HuH-7.5 (cell line): ENCODE measurements around the gene PARP1.
"Not testable (repeated sequence)": the region's sequence is repeated elsewhere in the genome, so short reads cannot be mapped to it uniquely, and the experiment has no call there.

Source experiments
- DNase-seq: peaks from one replicate; pipeline ENCODE4 v3.0.0; 2011; ENCODE audit warnings: low spot score

Gene PARP1

DNA sequence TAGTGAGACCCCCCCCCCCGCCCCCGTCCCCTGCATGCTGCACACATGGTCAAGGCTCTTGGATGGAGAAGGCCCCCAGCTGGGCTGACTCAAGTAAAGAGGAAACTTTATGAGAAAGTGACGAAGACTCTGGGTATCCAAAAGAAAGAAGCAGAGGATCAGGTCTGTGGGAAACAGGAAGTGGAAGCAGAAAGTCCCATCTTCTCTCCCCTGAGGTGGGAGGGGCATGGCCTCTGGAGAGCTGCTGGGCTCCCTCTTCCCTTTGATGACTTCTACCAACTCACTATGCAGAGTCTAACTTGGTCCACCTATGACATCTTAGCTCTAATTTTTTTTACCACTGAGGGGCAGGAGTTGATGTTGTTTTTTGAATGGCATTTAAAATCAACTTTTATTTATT, 56.2 kb downstream of the PARP1 start:
- DNase-seq: no peak

DNA sequence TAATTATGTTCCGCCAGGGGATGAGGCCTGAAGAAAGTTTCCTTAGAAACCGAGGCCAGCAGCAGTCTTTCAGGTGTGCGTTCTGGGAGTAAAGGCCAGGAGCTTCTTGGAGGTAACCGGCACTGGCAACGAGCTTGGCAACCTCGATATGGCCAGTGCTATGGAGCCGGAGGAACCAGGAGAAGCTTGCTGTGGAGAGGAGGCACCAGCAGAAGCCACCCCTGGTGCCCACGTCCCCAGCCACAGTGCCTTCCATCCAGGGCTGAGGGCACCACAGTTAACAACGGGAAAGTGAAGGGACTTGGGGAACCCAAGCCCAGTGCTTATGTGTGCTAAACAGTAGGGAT, 57.4 kb downstream of the PARP1 start:
- no peak for DNase-seq

DNA sequence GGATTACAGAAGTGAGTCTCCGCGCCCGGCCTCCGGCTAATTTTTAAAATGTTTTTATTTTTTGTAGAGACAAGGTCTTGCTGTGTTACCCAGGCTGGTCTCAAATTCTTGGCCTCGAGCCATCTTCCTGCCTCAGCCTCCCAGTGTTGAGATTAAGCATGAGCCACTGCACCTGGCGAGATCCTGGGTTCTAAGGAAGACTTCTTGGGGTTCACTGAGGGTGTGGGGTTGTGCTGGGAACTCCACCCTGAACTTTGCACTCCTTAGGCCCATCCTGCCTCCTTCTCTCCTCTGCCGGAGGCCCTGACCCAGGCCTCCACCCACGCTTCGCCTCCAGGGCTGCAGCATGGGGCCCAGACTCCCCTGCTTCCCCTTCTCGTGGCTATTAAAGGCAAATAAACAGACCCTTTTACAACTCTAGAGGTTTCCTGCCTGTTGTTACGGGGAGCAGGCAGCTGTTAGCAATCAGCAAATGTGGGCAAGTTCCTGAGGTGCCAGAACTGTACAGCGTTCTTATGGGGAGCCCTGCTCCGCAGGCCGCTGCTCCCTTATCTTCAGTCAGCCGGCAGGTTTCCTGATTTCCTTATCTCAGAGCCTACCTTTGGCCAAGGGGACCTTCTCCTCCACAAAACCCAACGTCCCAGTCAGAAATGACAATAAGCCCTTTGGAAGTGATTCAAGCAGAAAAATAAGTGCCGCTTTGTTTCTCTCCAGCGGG, 57.9 kb downstream of the PARP1 start:
- DNase-seq: no peak

DNA sequence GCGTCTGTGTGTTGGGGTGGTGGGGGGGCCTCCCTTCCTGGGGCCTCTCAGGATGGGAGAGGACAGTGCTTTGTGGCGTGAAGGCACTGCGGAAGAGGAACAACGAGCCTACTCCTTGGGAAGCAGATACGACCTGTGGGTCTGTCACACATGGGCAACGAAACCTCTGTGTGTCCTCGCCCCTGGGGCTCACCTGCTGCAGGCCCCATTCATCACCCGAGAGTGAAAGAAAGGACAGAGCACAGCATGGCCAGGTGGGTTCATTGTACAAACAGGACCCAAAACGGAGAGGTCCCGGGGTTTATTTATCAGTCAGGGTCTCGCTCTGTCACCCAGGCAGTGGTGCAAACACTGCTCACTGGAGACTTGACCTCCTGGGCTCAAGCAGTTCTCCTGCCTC, 58.8 kb downstream of the PARP1 start:
- DNase-seq: no peak

DNA sequence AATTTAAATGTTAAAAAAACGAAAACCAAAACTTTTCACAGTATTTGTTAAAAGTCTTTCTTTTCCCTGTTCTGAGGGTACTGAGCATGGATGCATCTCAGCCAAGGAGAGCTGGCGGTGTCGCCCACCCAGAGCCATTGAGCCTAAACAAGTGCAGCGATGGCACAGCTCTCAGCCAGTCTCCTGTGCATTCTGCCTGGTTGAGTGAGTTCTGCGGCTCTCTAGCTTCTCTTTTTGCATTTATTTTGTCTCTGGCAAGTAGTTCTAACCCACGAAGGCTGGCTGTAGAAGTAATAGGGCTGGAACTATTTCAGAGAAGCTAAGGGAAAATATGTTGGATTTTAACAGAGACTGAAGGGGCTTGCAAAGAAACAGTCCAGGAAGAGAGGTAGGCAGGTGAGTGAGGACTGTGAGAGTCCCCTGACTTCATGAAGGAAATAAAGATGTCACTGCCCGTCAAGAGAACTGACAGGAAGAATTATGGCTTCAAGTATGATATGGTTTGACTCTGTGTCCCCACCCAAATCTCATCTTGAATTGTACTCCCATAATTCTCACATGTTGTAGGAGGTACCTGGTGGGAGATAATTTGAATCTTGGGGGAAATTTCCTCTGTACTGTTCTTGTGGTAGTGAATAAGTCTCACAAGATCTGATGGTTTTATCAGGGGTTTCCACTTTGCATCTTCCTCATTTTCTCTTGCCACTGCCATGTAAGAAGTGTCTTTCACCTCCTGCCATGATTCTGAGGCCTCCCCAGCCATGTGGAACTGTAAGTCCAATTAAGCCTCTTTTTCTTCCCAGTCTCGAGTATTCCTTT, 63.2 kb downstream of the PARP1 start:
- no peak for DNase-seq

DNA sequence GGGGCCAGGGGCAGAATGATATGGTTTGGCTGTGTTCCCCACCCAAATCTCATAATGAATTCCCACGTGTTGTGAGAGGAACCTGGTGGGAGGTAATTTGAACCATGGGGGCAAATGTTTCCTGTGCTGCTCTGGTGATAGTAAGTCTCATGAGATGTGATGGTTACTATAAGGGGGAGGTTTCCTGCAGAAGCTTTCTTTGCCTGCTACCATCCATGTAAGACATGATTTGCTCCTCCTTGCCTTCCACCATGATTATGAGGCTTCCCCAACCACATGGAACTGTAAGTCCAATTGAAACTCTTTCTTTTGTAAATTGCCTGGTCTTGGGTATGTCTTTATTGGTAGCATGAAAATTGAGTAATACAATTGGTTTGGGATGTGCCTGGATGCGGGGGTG, 65.2 kb downstream of the PARP1 start:
- no peak for DNase-seq

DNA sequence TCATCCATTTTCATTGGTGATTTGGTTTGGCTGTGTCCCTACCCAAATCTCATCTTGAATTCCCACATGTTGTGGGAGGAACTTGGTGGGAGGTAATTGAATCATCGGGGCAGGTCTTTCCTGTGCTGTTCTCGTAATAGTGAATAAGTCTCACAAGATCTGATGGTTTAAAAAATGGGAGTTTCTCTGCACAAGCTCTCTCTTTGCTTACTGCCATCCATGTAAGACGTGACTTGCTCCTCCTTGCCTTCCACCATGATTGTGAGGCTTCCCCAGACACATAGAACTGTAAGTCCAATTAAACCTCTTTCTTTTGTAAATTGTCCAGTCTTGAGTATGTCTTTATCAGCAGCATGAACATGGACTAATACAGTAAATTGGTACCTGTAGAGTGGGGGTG, 67.8 kb downstream of the PARP1 start:
- DNase-seq: not testable (repeated sequence)

DNA sequence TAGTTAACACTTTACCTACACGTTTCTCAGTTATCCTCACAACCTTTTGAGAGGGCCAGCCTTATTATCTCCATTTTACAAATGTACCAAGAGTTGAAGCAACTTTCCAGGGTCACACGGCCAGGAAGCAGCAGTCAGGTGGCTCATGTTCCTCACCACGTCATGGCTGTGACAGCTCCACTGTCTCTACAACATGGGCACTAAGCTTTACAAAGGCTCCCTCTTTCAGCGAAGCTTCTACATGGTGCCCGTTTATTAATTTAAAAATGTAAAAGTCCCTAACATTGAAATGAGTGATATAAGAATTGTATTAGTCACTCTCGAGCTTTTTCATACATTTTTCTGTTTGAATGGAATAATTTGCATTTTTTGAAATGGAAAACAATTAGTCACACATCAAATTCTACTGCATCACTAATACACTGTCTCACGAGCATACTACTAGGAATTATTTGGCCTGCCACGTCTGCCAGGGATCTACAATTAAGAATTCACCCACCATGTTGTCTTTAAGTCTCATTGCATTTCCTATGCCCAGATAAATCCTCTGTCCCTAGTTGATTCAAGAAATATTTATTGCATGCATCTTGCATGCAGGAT, 70.5 kb downstream of the PARP1 start:
- DNase-seq: no peak

DNA sequence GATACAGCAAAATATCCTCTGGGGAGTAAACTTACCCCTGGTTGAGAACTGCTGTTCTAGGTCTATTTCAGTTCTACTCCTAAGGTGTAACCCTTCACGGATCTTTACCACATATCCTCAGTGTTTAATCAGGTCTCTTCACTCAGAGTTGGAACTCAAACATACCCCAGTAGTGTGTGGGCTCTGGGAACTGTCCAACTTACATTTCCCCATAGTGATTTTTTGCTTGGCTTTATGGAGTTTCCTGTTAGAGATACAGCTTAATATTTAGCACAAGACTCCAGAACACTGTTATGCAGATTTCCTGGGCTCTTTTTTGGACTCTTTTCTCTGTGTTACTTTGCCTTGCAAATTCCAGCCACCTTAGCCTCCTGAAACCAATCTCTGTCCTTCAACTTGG, 72.2 kb downstream of the PARP1 start:
- no peak for DNase-seq

DNA sequence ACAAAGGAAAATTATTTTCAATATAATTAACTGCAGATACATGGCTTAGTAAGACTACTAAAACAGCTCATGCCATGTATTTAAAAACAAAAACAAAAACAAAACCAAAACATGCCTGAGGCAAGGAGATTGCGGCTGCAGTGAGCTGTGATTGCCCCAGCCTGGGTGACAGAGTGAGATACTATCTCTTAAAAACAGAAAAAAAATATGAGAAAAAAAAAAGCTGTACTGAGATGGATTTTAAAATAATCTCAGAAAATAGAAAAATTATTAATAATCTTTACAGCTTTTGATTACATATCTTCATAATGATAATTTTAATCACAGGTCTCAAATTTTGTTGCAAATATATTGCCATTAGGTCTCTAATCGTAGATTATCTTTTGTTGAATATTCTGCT, 74.9 kb downstream of the PARP1 start:
- no peak for DNase-seq

DNA sequence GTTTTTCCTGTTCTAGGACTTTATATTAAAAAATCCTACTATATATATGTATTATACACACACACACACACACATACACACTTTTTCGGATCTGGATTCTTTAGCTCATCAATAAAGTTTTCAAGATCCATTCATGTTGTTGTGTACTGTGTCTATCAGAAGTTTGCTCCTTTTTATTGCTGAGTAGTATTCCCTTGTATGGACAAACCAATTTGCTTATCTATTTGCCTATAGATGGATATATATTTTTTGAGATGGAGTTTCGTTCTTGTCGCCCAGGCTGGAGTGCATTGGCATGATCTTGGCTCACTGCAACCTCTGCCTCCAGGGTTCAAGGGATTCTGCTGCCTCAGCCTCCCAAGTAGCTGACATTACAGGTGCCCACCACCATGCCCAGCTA, 78.7 kb downstream of the PARP1 start:
- DNase-seq: no peak

DNA sequence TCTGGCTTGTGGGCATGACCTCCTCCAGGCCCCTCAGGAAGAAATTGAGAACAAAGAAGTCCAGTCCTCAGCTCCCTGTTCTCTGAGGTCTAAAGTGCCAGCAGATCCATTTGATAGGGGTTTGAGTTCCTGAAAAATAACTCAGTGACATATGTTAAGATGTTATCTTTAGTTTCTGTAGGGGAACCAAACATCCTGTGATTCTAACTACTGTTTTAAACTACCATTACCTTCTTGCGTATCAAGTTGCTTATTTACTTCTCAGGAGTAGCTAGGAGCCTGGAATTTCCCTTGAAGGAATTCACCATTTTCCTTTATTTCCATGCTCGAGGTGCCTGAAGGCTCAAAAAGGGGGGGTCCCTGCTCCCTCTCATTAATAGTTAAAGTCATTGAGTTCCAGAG, 80.1 kb downstream of the PARP1 start:
- DNase-seq: no peak

DNA sequence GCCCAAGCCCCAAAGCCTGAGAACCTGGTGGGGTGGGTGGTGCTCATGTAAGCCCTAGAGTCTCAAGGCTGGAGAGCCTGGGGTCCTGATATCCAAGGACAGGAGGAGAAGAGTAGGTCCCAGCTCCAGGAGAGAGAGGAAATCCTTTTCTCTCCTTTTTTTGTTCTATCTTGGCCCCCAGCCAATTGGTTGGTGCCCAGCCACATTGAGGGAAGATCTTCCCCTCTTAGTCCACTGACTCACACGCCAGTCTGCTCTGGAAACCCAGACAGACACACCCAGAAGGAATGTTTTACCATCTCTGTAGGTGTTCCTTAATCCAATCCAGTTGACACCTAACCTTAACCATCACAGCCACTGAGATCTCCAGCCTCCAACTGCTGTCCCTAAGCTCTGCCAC, 82.7 kb downstream of the PARP1 start:
- DNase-seq: no peak

DNA sequence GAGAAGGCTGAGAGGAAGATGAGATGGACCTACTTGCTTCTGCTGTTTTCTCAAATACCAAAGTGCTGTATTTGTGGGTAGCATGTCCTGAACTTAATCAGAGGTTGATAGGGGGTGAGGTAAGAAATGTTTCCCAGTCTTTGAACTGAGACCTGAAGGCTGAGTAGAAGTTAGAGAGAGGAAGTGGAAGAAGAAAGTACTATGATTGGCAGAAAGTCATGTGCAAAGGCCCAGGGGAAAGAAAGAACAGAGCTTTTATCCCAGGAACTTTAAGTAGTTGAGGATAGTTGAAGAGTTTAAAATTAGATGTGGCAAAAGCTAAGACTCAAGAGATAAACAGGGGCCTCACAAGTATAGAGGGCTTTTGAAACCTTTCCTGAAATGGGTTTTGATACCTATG, 83.4 kb downstream of the PARP1 start:
- DNase-seq: no peak

DNA sequence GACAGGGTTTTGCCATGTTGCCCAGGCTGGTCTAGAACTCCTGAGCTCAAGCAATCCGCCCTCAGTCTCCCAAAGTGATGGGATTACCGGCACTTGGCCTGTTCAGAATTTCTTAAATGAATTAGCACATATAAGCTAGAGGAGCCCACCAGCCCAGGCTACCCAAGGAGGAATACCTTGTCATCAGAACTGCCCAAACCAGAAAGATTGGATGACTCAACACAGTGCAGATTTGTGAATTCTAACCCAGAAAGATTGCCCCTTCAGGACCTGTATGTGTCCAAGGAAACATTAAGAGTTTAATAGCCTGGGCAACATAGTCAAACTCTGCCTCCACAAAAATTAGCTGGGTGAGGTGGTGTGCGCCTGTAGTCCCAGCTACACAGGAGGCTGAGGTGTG, 84.9 kb downstream of the PARP1 start:
- DNase-seq: no peak

DNA sequence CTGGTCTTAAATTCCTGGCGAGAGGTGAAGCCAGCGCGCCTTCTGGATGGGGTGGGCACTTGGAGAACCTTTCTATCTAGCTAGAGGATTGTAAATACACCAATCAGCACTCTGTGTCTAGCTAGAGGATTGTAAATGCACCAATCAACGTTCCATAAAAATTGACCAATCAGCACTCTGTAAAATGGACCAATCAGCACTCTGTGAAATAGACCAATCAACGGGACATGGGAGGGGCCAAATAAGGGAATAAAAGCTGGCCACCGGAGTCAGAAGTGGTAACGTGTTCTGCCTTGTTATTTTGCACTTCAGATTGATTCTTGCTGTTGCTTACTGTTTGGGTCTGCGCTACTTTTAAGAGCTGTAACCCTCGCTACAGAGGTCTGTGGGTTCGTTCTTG, 87.0 kb downstream of the PARP1 start:
- no peak for DNase-seq

DNA sequence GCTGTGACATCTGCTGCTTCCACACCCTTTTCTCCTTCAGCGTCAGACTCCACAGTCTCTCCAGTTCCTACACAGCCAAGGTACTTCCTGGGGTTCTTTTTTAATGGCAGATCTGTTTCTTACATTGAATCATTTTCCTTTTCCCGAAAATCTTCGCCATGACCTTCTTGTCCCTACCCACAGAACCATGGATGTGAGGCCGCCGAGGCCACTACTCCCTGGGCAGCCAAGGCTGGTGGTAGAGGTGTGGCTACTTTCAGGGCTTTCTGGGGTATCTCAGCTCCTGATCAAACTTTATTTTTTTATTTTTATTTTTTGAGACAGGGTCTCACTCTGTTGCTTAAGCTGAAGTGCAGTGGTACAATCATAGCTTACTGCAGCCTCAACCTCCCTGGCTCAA, 89.4 kb downstream of the PARP1 start:
- no peak for DNase-seq

DNA sequence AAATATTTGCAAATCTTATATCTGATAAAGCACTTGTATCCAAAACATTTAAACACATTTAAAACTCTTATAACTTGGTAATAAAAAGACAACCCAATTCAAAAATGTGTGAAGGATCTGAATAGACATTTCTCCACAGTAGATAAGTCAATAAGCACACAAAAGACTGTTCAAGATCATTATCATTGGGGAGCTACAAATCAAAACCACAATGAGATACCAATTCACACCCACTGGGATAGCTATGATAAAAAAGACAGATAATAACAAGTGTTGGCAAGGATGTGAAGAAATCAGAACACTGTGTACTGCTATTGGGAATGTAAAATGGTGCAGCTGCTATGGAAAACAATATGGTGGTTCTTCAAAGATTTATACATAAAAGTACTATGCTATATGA, 93.8 kb downstream of the PARP1 start:
- no peak for DNase-seq

DNA sequence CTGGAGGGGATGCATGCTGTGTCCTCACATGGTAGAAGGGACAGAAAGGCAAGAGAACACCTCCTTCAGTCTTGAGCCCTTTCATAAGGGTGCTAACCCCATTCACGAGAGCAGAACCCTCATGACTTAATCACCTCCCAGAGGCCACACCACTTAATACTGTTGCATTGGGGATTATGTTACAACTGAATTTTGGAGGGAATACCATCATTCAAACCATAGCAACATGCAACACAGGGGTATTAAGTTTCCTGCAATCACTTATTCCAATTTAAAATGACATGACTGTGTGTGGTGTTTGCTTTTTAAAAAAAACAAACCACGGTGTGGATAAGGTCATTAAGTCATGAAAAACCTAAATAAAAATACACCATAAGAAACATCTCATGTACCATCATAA, 95.8 kb downstream of the PARP1 start:
- DNase-seq: no peak

DNA sequence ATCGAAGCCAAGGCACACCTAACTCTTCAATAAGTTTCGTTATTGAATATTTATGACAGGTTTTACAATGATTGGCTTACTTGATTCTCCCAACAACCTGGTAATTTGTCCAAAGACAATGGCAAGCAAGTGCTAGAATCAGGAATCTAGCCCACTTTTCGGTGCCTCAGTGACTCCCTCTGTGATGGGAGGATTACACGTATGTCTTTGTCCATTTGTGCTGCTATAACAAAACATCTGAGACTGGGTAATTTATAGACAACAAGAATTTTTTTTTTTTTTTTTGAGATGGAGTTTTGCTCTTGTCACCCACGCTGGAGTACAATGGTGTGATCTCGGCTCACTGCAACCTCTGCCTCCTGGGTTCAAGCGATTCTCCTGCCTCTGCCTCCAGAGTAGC, 96.5 kb downstream of the PARP1 start:
- no peak for DNase-seq
